ENCODE results near the gene FAM161A. TPM values are rescaled to one million over a fixed set of nuclear protein-coding genes. Genes with fewer than 3 reads are reported as not detected.

FAM161A gene
- total RNA-seq, 1 donor from 2014 or later, result 12.3 TPM

- DNase-seq (ENCODE audit: extremely low spot score, unreplicated experiment), result no peak
- peaks cover 3% of the 10 kb centered on the region for H3K27me3 Mint-ChIP-seq
- TF ChIP-seq CTCF (conservative IDR thresholded peaks at IDR 0.05), result no peak
- H3K4me3 Mint-ChIP-seq, result no peak overlapping the region
- no peaks in the 10 kb centered on the region for H3K36me3 Mint-ChIP-seq
- H3K27ac Mint-ChIP-seq, result no peak overlapping the region
- no peaks in the 10 kb centered on the region for H3K9me3 Mint-ChIP-seq
- H3K4me1 Mint-ChIP-seq (ENCODE audit: unreplicated experiment), result no peaks in the 10 kb centered on the region
Measured at GRCh38 chr2:61784643-61785042, 69.2 kb downstream of the FAM161A start.

GRCh38 chr2:61775956-61776570, 77.8 kb downstream of the FAM161A start:
- Mint-ChIP-seq H3K9me3 (no peaks in the 10 kb centered on the region), H3K27ac (no peak overlapping the region), H3K4me3 (no peak overlapping the region), H3K27me3 (peaks cover 12% of the 10 kb centered on the region), H3K4me1 (ENCODE audit: unreplicated experiment) (no peaks in the 10 kb centered on the region), H3K36me3 (no peaks in the 10 kb centered on the region)
- no peak for TF ChIP-seq CTCF (conservative IDR thresholded peaks at IDR 0.05)
- no peak for DNase-seq (ENCODE audit: extremely low spot score, unreplicated experiment)

Other genes with a start within 250 kb of the FAM161A start
- gene CCT4, start 34.6 kb upstream of the FAM161A start, total RNA-seq (ENCODE audit: low replicate concordance), result 146 and 204 TPM in 2 replicates
- 43.6 and 46.8 TPM in 2 replicates for gene COMMD1, start 51.6 kb upstream of the FAM161A start, total RNA-seq (ENCODE audit: low replicate concordance)